GM13977 (cell line): Measurements from ENCODE around the gene EPHA2.

Experiments
- DNase-seq: peaks from one replicate; pipeline ENCODE4 v3.0.0; 2012; ENCODE audit warnings: low spot score
- CTCF ChIP-seq: IDR thresholded peaks from 2 replicates; pipeline ENCODE4 v1.5.1; 2012; ENCODE audit warnings: mild to moderate bottlenecking, control low read depth; ENCODE audit not compliant: insufficient read depth; ENCODE audit errors: extremely low read depth, missing control alignments
- in situ Hi-C: fragments of 300-500 bp; cut with MboI; formaldehyde crosslinking; loops from one replicate; pipeline ENCODE4 v1.12.0; 2022; ENCODE audit warnings: low sequenced_read_pairs, low pct_unique_long_range_greater_than_20kb, mixed read lengths, inconsistent platforms; ENCODE audit not compliant: unreplicated experiment

The EPHA2 gene

DNA sequence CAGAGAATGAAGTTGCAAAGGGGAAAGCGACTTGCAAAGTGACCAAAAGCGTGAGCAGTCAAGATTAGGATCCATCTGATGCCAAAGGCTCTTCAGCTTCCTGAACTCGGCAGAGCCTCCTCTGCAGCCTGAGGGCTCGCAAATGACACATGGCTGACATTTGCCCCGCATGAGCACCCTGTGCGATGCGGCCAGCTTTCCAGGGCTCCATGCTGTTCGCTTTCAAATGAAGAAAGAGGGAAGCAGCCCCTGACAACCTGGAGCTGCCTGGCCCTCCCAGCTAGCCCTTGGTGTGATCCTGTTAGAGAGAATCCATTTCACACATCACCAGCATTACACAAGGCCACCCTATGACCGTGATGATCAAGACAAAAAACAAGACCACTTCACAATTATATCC, 62.3 kb downstream of the EPHA2 start:
- in situ Hi-C loops = no loop called here
- no peak for DNase-seq
- no peak for TF ChIP-seq CTCF

- in situ Hi-C loops = no loop called here
- no peak for TF ChIP-seq CTCF
- no peak for DNase-seq
Observed at GRCh38 chr1:16092923-16093511, 62.9 kb downstream of the EPHA2 start.

- in situ Hi-C loops = no loop called here
- DNase-seq = no peak
- TF ChIP-seq CTCF = no peak
Observed at GRCh38 chr1:16092097-16092922, 63.6 kb downstream of the EPHA2 start.

GRCh38 chr1:16091296-16091695, 64.6 kb downstream of the EPHA2 start:
- TF ChIP-seq CTCF = no peak
- in situ Hi-C loops = no loop called here
- no peak for DNase-seq

GRCh38 chr1:16090076-16090826, 65.6 kb downstream of the EPHA2 start:
- no peak for DNase-seq
- in situ Hi-C loops = no loop called here
- TF ChIP-seq CTCF = no peak

GRCh38 chr1:16088996-16089395, 66.9 kb downstream of the EPHA2 start:
- in situ Hi-C loops = no loop called here
- no peak for DNase-seq
- TF ChIP-seq CTCF = no peak
